GM21381 (cell line): Measurements from ENCODE around the gene ARL14EP.

ENCODE experiments used
- ATAC-seq: cut with Tn5 transposase; IDR thresholded peaks from one replicate; pipeline ENCODE4 v1.9.1; 2021; ENCODE audit warnings: mild to moderate bottlenecking, moderate library complexity; ENCODE audit not compliant: unreplicated experiment

ARL14EP gene

DNA sequence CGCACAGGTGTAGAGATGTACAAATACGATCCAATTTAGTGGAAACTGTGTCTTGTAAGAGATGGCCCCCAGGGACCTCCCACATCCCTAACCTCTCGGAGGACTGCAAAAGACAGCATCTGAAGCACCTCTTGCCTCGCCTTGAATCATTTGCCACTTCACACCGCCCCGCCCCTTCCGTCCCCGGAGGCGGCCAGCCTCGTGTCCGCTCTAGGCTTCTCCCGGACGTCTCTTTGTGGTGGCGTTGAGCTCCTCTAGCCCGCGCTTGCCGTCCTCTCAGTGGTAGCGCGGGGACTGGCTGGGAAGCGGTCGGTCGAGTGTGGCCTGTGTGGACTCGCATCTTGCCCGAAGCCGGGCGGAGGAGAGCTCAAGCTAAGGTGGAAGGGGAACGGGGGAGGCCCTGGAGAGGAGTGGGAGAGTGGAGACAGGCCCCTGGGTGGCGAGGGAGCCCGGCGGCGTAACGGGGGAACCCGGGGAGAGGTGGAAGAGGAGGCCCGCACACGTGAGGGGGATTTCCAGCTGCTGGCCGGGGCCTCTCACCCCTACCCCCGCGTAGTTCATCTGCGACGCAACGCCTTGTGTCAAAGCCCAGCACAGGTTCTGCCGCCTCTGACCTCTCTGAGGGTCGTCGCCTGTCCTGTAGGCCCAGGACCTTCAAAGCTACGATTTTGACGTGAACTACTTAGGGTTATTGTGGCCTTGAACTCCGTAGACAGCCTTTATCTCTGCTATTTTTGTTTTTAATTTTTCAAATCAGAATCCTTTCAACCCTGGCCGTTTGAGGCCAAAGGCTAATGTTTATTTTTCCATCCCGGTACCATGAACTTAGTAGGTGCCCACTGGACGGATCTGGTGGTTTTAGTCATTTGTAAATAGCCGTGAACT, at the start of gene ARL14EP:
TSS of gene ARL14EP (plus strand) at position 279 of the 885 bp plus-strand sequence. CDS start 7,845 bp downstream, outside the sequence.
- ATAC-seq = peak; percentile 99

DNA sequence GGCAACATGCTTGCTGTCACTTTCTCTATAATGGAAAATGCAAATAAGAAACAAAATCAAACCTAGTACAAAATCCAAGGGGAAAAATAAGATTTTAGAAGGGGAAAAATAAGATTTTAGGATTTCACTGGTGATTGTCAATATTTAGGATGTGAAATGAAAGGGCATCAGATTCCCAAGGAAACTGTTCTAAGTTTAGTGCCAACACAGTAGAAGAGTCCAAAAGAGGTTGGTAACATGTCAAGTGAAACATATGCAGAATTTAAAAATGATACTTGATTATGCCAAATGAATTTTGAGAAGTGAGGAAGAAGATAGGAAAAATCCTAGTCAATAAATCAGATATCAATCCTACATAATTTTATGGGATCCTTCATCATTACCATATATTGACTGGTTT, 45.7 kb upstream of the ARL14EP start:
- ATAC-seq = no peak

DNA sequence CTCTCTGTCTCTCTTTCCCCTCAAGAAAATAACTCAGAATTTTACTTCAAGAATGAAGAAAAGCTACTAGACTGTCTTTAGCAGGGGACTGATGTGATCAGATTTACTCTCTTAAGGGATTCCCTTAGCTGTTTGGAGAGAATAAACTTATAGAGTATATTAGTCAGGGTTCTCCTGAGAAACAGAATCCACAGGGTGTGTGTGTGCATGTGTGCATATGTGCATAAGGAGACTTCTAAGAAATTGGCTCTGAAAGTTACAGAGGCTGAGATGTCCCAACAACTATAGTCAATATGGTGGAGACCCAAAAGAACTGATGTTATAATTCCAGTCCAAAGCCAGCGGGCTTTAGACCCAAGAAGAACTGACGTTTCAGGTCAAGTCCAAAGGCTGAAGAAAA, 43.1 kb upstream of the ARL14EP start:
- ATAC-seq = no peak

DNA sequence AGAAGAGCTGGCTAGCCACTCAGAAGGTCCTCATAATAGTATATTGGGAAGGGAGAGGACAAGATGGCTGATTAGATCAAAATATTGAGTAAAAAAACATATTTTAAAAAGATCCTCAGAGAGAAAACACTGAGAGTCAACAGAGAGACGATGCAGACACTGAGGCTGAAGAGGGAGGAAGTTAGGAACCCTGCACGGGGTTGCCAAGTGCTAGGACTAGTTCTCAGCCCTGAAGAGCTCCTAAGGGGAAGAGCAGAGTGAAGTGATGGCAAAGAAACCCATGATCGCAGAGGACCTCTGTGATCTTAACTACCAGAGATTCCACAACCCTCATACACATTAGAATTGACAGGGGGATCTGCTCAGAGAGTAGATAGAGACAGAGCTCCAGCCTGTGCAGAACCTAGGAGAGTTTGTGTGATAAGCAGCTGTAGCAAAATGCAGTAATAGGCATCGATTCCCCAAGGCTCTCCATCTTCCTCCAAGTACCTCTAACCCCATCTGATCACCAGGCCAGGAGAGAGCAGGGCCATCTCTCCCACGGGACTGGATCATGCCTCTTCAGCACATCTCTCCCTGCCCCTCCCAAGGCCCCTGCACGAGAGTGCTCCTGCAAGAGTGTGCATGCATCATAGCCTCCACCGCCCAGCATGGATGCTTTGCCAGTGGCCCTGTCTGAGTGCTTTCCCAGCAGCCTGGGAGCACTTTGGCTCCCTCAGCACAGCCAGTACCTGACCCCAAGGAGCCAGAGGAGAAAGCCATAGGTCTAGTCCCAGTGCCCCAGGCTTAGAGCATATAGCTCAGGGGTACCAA, 41.2 kb upstream of the ARL14EP start:
- peak; percentile 18 for ATAC-seq

DNA sequence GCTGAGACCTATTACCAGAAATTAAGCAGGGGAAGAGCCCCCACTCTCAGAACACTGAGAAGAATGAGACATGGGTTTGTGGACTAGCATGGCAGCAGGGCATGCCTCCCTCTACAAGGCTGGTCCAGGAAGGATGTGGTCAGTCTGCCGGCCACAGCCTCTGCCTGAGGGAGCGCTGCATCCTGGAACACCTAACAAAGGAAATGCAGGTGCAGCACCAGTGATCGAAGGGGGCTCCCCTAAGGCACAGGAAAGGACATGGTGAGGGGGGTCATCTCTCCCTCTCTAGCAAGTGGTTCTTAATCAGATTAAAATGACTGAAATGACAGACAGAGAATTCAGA, 40.6 kb upstream of the ARL14EP start:
- peak; percentile 93 for ATAC-seq

DNA sequence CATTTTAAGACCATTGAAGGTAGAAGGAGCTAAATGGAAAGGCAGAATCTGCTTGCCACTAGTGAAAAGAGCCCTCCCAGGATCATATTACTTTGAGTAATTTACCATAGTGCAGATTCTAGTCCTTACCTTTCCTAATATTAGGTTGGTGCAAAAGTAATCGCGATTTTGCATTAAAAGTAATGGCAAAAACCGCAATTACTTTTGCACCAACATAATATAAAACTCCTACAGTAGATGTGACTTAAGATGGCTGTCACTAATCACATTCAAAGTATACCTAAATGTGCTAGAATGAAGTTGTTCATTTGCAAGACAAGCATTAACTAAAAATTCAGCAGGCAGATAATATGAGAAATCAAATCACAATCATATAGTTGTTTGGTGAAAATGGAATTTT, 38.1 kb upstream of the ARL14EP start:
- ATAC-seq = no peak

DNA sequence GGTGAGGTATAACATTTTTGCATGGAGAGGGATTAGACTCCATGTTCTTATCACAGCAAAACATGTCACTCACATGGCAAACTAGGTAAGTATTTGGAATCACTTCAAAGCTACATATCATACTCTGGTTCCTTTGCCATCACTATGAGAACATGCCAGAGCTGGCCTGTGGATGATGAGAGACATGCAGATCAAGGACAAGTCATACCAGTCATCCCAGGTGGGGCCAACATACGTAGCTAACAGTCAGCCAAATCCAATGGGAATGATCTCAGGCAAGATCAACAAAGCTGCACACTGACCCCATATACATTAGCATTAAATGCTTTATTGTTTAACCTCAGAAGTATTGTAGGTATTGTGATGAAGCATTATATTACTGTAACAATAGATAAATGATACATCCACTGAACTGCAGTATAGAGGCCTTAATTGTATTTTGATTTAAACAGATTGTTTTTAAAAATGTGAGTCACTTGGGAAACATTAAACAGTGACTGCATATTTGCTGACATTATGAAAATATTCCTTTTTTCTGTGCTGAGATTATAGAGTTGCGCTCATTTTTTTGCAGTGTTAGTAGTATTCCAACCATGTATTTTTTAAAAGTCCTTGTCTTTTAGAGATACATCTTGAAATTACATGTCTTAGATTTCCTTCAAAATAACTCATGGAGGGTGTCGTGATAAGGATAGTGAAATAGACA, 37.3 kb upstream of the ARL14EP start:
- no peak for ATAC-seq

DNA sequence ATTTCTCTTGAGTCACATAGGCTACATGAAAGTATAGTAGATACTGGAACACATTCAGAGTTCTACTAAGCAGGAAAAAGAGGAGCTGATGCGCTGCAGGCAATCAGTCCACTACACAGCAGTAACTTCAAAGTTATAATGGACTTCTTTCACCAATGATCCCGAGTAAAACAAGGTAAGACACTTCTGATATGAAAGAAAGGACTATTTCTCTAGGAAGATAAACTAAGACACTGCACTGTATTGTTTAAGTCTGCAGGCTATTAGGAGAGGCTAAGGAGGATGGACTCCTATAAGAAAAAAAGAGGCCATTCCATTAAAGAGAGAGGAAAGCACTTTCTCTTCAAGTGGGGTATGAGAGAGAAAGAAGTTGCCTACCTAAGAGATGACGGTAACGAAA, 31.6 kb upstream of the ARL14EP start:
- ATAC-seq = no peak

DNA sequence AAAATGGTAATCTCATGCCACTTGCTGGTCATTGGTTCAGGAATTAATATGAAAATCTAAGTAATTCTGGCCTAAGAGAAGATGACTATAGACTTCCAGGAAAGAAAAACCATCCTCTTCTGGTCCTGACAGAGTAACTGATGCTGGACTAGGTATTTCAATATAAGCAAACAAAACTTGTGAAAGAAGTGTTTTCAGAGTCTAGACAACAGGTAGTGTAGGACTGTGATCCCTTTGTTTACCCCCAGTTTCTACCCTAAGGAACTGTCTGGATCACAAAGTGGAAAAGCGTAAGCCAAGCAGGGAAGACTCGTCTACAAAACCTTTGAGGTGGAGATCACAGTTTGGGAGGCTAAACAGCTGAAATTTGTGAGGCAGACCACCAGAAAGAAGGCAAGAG, 30.4 kb upstream of the ARL14EP start:
- ATAC-seq = no peak

DNA sequence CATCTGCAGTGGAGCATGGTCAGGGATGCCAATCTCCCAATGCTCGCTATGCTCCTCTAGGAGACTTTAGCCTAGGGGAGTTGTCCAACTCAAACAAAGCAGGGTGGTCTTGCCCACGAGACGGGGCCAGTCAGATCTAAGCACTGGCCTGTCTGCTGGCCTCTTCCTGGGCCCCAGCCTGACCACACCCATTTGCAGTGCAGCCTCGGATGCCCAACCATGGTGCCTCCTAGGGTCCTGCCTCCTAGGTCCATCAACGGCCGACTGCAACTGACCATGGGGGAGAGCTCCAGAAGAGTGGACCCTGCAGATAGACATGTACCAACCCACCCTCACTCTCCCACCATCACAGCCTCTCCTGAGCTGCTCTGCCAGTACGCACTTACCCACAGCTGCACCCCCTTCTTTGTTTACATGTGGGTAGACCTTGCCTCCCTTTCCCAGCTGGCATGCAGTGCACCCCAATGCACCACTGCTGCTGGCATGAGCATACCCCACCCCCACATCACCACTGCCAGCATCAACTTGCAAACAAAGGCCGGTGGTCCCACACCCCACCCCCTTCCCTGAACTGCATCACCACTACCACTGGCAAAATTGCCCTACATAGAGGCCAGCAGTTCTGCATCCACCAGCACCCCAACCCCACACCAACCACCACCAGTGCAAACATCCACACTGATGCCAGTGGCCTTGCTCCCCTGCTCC, 27.6 kb upstream of the ARL14EP start:
- no peak for ATAC-seq

DNA sequence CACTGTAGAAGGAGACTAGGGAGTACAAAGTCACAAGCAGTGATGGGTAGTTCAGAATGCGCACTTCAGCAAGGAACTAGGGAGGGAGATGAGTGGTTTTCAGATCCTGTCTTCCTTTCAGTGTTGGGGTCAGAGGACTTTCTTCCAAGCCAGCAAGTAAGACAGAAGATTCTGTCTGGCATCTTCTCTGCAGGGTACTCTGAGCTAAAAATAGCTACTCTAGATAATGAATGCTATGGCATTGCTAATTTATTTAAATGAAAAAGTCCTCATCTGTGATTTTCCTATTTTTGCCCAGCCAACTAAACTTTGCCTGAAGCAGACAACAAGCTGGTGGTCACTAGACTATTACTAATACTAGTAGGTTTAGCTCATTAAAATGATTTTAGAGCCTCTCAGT, 18.3 kb upstream of the ARL14EP start:
- no peak for ATAC-seq

DNA sequence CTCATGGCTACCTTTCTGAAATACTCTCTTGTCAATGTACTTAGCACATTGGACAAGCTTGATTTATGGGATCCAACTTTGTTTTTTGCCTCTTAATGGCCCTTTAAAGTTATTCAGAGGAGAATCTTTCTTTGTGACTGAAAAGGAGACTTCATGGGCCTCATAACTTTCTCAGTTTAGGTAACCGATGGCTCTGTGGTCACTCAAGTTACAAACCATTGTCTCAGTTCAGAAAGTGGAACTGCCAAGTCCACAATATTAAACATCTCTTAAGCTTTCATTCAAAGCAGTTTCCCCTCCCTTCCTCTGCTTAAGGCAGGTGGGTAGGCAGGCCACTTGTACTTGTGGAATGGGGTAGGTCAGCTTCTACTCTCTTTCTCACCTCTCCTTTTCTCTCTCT, 12.3 kb upstream of the ARL14EP start:
- ATAC-seq = peak; percentile 95

DNA sequence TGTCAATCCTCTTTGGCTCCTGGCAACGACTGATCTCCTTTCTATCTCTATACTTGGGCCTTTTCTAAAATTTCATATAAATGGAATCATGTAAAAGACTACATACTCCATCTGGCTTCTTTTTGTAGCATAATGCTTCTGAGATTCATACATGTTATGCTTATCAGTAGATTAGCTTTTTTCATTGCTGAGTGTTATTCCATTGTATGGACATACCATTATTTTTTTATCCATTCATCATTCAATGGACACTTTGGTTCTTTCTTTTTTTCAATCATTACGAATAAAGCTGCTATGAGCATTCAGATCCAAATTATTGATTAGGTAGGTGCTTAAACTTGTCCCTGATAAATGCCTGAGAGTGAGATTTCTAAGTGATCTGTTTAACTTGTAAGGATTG, 11.7 kb upstream of the ARL14EP start:
- ATAC-seq = no peak

DNA sequence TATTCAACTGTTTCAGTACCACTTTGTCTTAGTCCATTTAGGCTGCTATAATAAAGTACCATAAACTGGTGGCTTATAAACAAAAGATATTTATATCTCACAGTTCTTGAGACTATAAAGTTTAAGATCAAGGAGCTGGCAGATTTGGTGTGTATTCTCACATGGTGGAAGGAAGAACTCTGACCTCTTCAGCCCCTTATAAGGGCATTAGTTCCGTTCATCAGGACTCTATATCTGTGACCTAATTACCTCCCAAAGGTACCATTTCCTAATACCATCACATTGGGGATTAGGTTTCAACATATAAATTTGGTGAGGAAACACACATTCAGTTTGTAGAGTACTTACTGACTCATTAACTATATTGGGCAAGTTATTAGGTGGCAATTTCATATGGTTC, 10.7 kb upstream of the ARL14EP start:
- ATAC-seq = no peak

DNA sequence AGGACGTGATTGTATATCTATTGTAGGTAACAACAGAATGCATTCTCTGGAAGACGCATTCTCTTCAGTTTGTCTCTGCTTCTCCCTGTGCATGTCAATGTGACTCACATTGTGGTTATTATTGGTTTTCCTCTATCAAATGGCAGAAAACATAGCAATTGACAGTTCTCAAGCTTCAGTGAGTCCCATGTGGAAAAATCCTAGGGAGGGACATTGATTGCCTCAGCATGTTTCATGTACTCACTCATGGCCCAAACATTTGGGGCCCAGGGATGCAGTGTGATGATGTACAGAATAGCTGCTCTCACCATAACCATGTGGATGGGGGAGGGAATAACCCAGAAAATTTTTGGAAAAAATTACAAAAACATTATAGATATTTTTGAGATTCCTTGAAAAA, 9.3 kb upstream of the ARL14EP start:
- no peak for ATAC-seq

DNA sequence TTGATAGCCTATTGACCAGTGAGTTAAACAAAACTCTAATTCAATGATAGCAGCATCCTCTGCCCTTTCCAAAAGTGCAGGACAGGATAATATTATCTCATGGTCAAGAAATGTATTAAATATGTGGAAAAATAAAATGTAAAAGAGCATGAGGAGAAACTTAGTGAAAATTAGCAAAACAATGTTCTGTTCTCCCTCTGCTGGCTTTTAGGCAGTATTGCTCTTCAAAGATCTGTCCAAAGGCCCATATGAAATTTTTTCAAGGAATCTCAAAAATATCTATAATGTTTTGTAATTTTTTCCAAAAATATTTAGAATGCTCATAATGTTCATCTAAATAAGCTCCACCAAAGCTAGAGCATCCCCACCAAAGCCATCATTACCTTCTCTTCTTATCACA, 8.3 kb upstream of the ARL14EP start:
- no peak for ATAC-seq

DNA sequence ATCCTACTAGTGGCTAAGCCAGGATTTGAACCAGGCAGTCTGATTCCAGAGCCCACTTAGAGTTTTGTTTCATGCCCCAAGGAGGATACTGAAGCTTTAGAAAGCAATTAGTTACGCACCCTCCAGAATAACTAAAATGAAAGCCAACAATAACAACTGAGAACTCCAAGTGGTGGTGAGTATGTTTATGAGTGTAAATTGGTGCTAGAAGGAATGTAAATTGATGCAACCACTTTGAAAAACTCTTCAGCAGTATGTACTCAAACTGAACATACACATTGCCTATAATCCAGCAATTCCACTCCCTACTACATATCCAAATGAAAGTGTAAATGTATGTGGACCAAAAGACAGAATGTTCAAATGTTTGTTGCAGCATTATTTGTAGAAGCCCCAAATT, 6.7 kb upstream of the ARL14EP start:
- no peak for ATAC-seq

DNA sequence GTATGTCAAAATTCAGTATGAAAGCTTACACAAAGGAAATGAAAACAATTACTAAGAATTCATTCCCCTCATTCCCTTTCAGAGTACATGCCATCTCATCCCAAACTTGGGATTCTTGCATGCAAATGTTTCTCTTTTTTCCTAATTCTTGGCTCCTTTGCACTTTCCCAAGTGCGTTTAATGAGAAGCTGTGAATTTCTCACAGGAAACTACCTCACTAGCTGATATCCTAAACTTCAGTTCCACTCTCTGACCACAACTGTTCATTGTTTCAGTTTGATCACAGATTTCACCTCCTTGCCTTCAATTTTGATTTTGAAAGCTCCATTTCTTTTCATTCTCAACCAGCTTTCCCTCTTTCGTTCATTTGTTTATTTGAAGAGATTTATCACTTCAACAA, 5.9 kb upstream of the ARL14EP start:
- peak; percentile 66 for ATAC-seq

DNA sequence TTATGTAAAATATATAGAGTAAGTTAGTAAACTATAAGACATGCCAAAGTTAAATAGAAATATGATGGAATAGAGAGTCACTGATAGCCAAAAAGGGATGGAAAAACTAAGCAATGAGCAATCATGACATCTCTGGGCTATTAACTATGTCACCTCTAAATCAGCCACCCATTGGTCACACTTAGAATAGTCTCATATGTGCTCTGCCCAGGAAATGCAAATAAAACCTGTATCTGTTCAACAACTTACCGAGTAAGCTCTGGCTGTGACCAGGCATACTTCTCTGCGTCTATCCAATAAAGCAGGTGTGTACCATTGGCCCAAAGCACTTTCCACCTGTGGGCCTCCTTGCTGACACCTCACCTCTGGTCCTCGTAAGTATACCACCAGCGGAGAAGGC, 1.6 kb upstream of the ARL14EP start:
- ATAC-seq = no peak

DNA sequence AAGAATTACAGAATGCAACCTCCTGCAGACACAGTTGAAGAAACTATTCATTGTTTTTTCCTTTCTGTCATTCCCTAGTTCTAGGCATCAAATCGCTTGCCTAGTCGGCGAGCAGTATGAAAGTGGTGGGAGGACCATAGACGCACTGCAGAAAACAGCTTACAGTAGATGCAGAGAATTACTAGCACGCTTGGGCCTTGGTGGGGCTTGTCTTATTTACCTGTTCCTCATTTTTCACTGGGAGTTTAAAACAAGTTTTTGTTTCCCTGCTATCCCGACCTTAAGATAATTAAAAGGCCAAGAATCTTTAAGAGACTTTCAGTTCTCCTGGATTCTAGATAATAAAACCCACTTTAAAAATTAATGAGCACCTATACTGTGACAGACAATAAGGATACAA, 713 bp upstream of the ARL14EP start:
- no peak for ATAC-seq
